Measurements from ENCODE around the gene SENP8. TPM values are rescaled to one million over a fixed set of nuclear protein-coding genes. Genes with fewer than 3 reads are reported as not detected.

Gene SENP8
- total RNA-seq, 2 experiments from 2014 or later = 1.2 to 1.3 TPM

- Mint-ChIP-seq H3K4me3 (no peak overlapping the region), H3K27me3 (no peaks in the 10 kb centered on the region), H3K27ac (no peak overlapping the region), H3K9me3 (no peaks in the 10 kb centered on the region), H3K4me1 (no peaks in the 10 kb centered on the region), H3K36me3 (ENCODE audit: low read depth) (no peaks in the 10 kb centered on the region)
- ChIA-PET POLR2A (no interaction called here), CTCF (interaction anchor here (0.6 kb wide), 1 partner anchor 335 kb away, joined by 4 read pairs; no protein-coding TSS in a partner anchor)
- DNase-seq = no peak
These were observed 29.2 kb downstream of the SENP8 start for GRCh38 chr15:72147418-72147817.

GRCh38 chr15:72153269-72154000 is 35.2 kb downstream of the SENP8 start:
- Mint-ChIP-seq H3K4me1 (peaks cover 3% of the 10 kb centered on the region), H3K9me3 (no peaks in the 10 kb centered on the region), H3K27ac (no peak overlapping the region), H3K36me3 (ENCODE audit: low read depth) (no peaks in the 10 kb centered on the region), H3K4me3 (no peak overlapping the region), H3K27me3 (no peaks in the 10 kb centered on the region)
- DNase-seq = no peak
- ChIA-PET CTCF (interaction anchor here (0.6 kb wide), 1 partner anchor 734 kb away, joined by 5 read pairs; no protein-coding TSS in a partner anchor), POLR2A (no interaction called here)

- POLR2A ChIA-PET = no interaction called here
- CTCF ChIA-PET = no interaction called here
- DNase-seq = no peak
- Mint-ChIP-seq H3K9me3 (no peaks in the 10 kb centered on the region), H3K4me3 (no peak overlapping the region), H3K4me1 (peaks cover 3% of the 10 kb centered on the region), H3K27me3 (peaks cover 3% of the 10 kb centered on the region), H3K27ac (no peak overlapping the region), H3K36me3 (ENCODE audit: low read depth) (no peaks in the 10 kb centered on the region)
These were observed 36.1 kb downstream of the SENP8 start for GRCh38 chr15:72154316-72154715.

GRCh38 chr15:72155003-72155621 is 36.9 kb downstream of the SENP8 start:
- Mint-ChIP-seq H3K9me3 (no peaks in the 10 kb centered on the region), H3K4me3 (no peak overlapping the region), H3K4me1 (peaks cover 3% of the 10 kb centered on the region), H3K27me3 (peaks cover 3% of the 10 kb centered on the region), H3K36me3 (ENCODE audit: low read depth) (no peaks in the 10 kb centered on the region), H3K27ac (no peak overlapping the region)
- no peak for DNase-seq
- ChIA-PET CTCF (interaction anchor here (0.9 to 1.9 kb wide), 2 partner anchors 14 to 402 kb away, joined by 3 to 7 read pairs; no protein-coding TSS in a partner anchor), POLR2A (no interaction called here)

- ChIA-PET POLR2A (no interaction called here), CTCF (interaction anchor here (0.6 to 1.9 kb wide), 9 partner anchors 9 to 412 kb away, joined by 3 to 12 read pairs (median 3); no protein-coding TSS in a partner anchor)
- Mint-ChIP-seq H3K4me1 (peaks cover 3% of the 10 kb centered on the region), H3K27ac (peak overlapping the region; percentile 59), H3K9me3 (no peaks in the 10 kb centered on the region), H3K4me3 (peak overlapping the region; percentile 58), H3K36me3 (ENCODE audit: low read depth) (no peaks in the 10 kb centered on the region), H3K27me3 (peaks cover 3% of the 10 kb centered on the region)
- peak; percentile 87 for DNase-seq
These were observed 37.7 kb downstream of the SENP8 start for GRCh38 chr15:72155635-72156616.

GRCh38 chr15:72156928-72157327 is 38.7 kb downstream of the SENP8 start:
- peaks cover 3% of the 10 kb centered on the region for H3K27me3 Mint-ChIP-seq
- peaks cover 3% of the 10 kb centered on the region for H3K4me1 Mint-ChIP-seq
- POLR2A ChIA-PET = no interaction called here
- no peaks in the 10 kb centered on the region for H3K36me3 Mint-ChIP-seq (ENCODE audit: low read depth)
- H3K9me3 Mint-ChIP-seq = no peaks in the 10 kb centered on the region
- DNase-seq = no peak
- H3K27ac Mint-ChIP-seq = no peak overlapping the region
- H3K4me3 Mint-ChIP-seq = no peak overlapping the region
- CTCF ChIA-PET = interaction anchor here (0.6 to 1.9 kb wide), 6 partner anchors 8 to 413 kb away, joined by 3 to 12 read pairs (median 6); no protein-coding TSS in a partner anchor

- CTCF ChIA-PET = no interaction called here
- Mint-ChIP-seq H3K4me3 (no peak overlapping the region), H3K9me3 (no peaks in the 10 kb centered on the region), H3K4me1 (peaks cover 1% of the 10 kb centered on the region), H3K36me3 (ENCODE audit: low read depth) (no peaks in the 10 kb centered on the region), H3K27ac (no peak overlapping the region), H3K27me3 (peaks cover 3% of the 10 kb centered on the region)
- DNase-seq = no peak
- POLR2A ChIA-PET = no interaction called here
These were observed 42.6 kb downstream of the SENP8 start for GRCh38 chr15:72160696-72161245.

- CTCF ChIA-PET = no interaction called here
- no peaks in the 10 kb centered on the region for H3K4me1 Mint-ChIP-seq
- H3K36me3 Mint-ChIP-seq (ENCODE audit: low read depth) = no peaks in the 10 kb centered on the region
- H3K27me3 Mint-ChIP-seq = peaks cover 3% of the 10 kb centered on the region
- H3K27ac Mint-ChIP-seq = no peak overlapping the region
- no peak for DNase-seq
- no peak overlapping the region for H3K4me3 Mint-ChIP-seq
- POLR2A ChIA-PET = no interaction called here
- no peaks in the 10 kb centered on the region for H3K9me3 Mint-ChIP-seq
These were observed 43.3 kb downstream of the SENP8 start for GRCh38 chr15:72161361-72162132.

- ChIA-PET POLR2A (no interaction called here), CTCF (interaction anchor here (0.6 to 1.1 kb wide), 2 partner anchors 10 kb away, joined by 3 to 4 read pairs; no protein-coding TSS in a partner anchor)
- H3K27me3 Mint-ChIP-seq = peaks cover 3% of the 10 kb centered on the region
- H3K4me1 Mint-ChIP-seq = no peaks in the 10 kb centered on the region
- no peaks in the 10 kb centered on the region for H3K36me3 Mint-ChIP-seq (ENCODE audit: low read depth)
- H3K9me3 Mint-ChIP-seq = no peaks in the 10 kb centered on the region
- no peak overlapping the region for H3K4me3 Mint-ChIP-seq
- H3K27ac Mint-ChIP-seq = no peak overlapping the region
- DNase-seq = no peak
These were observed 44.4 kb downstream of the SENP8 start for GRCh38 chr15:72162569-72162968.

- peaks cover 3% of the 10 kb centered on the region for H3K27me3 Mint-ChIP-seq
- DNase-seq = no peak
- ChIA-PET CTCF (interaction anchor here (0.6 to 1.5 kb wide), 2 partner anchors 420 to 614 kb away, joined by 3 to 4 read pairs; no protein-coding TSS in a partner anchor), POLR2A (no interaction called here)
- no peaks in the 10 kb centered on the region for H3K36me3 Mint-ChIP-seq (ENCODE audit: low read depth)
- no peak overlapping the region for H3K4me3 Mint-ChIP-seq
- no peaks in the 10 kb centered on the region for H3K9me3 Mint-ChIP-seq
- H3K4me1 Mint-ChIP-seq = peaks cover 10% of the 10 kb centered on the region
- no peak overlapping the region for H3K27ac Mint-ChIP-seq
These were observed 45.5 kb downstream of the SENP8 start for GRCh38 chr15:72163719-72164118.

GRCh38 chr15:72166716-72167417 is 48.7 kb downstream of the SENP8 start:
- ChIA-PET CTCF (interaction anchor here (0.6 to 1.5 kb wide), 5 partner anchors 11 to 423 kb away, joined by 3 to 9 read pairs (median 4); no protein-coding TSS in a partner anchor), POLR2A (no interaction called here)
- Mint-ChIP-seq H3K27me3 (no peaks in the 10 kb centered on the region), H3K4me3 (no peak overlapping the region), H3K27ac (no peak overlapping the region), H3K36me3 (ENCODE audit: low read depth) (no peaks in the 10 kb centered on the region), H3K4me1 (peaks cover 18% of the 10 kb centered on the region), H3K9me3 (no peaks in the 10 kb centered on the region)
- no peak for DNase-seq
